ENCODE data around the gene PCDH15. TPM values are rescaled to one million over a fixed set of nuclear protein-coding genes. Genes with fewer than 3 reads are reported as not detected.

PCDH15 gene
- total RNA-seq, 2 experiments from 2014 or later, result not detected

- H3K4me1 Mint-ChIP-seq (ENCODE audit: low read depth), result no peaks in the 10 kb centered on the region
- Histone ChIP-seq H3K9me3 (ENCODE audit: control insufficient read depth in 1 of 2, insufficient read depth in 1 of 2, low read length in 2 of 2) (no peaks in the 10 kb centered on the region), H3K4me1 (ENCODE audit: insufficient read depth, low read length) (no peaks in the 10 kb centered on the region), H3K27ac (ENCODE audit: low read depth in 1 of 2, low read length in 2 of 2) (no peak overlapping the region), H3K27me3 (ENCODE audit: control insufficient read depth in 1 of 2, insufficient read depth in 2 of 2, low read length in 2 of 2) (no peaks in the 10 kb centered on the region), H3K4me3 (ENCODE audit: low read length) (no peak overlapping the region), H3K36me3 (ENCODE audit: insufficient read depth, low read length) (no peaks in the 10 kb centered on the region)
- peaks cover 3% of the 10 kb centered on the region for H3K9me3 Mint-ChIP-seq
- H3K27ac Mint-ChIP-seq, result no peak overlapping the region
- ATAC-seq (ENCODE audit: poor library complexity) (no peak), DNase-seq (no peak)
- intact Hi-C loops (cut with DNase I, micrococcal nuclease), result no loop called here
- H3K4me3 Mint-ChIP-seq, result no peak overlapping the region
- TF ChIP-seq CTCF (IDR thresholded peaks at IDR 0.05), result no peak
- H3K27me3 Mint-ChIP-seq, result no peaks in the 10 kb centered on the region
- CTCF ChIA-PET, result no interaction called here
- no peaks in the 10 kb centered on the region for H3K36me3 Mint-ChIP-seq (ENCODE audit: low read depth)
- POLR2A ChIA-PET, result no interaction called here
Measured at GRCh38 chr10:54282012-54282411, 519.0 kb downstream of the PCDH15 start.

- peaks cover 0 to 13% of the 10 kb centered on the region in 2 experiments for H3K9me3 ChIP-seq (ENCODE audit: control insufficient read depth in 1 of 2, insufficient read depth in 1 of 2, low read length in 2 of 2)
- H3K27me3 ChIP-seq (ENCODE audit: control insufficient read depth in 1 of 2, insufficient read depth in 2 of 2, low read length in 2 of 2), result no peaks in the 10 kb centered on the region
- ATAC-seq (ENCODE audit: poor library complexity) (no peak), DNase-seq (no peak)
- Mint-ChIP-seq H3K4me1 (ENCODE audit: low read depth) (no peaks in the 10 kb centered on the region), H3K27me3 (no peaks in the 10 kb centered on the region), H3K27ac (no peak overlapping the region), H3K9me3 (peaks cover 14% of the 10 kb centered on the region), H3K4me3 (no peak overlapping the region), H3K36me3 (ENCODE audit: low read depth) (no peaks in the 10 kb centered on the region)
- TF ChIP-seq CTCF (IDR thresholded peaks at IDR 0.05), result no peak
- intact Hi-C loops (cut with DNase I, micrococcal nuclease), result no loop called here
- POLR2A ChIA-PET, result no interaction called here
- no peak overlapping the region for H3K4me3 ChIP-seq (ENCODE audit: low read length)
- CTCF ChIA-PET, result no interaction called here
- no peaks in the 10 kb centered on the region for H3K4me1 ChIP-seq (ENCODE audit: insufficient read depth, low read length)
- H3K27ac ChIP-seq (ENCODE audit: low read depth in 1 of 2, low read length in 2 of 2), result no peak overlapping the region
- no peaks in the 10 kb centered on the region for H3K36me3 ChIP-seq (ENCODE audit: insufficient read depth, low read length)
Measured at GRCh38 chr10:54266395-54266794, 534.6 kb downstream of the PCDH15 start.

GRCh38 chr10:54262726-54263125, 538.3 kb downstream of the PCDH15 start:
- Histone ChIP-seq H3K36me3 (ENCODE audit: insufficient read depth, low read length) (no peaks in the 10 kb centered on the region), H3K27ac (ENCODE audit: low read depth in 1 of 2, low read length in 2 of 2) (no peak overlapping the region), H3K4me3 (ENCODE audit: low read length) (no peak overlapping the region), H3K4me1 (ENCODE audit: insufficient read depth, low read length) (no peaks in the 10 kb centered on the region), H3K9me3 (ENCODE audit: control insufficient read depth in 1 of 2, insufficient read depth in 1 of 2, low read length in 2 of 2) (peaks cover 0 to 17% of the 10 kb centered on the region in 2 experiments), H3K27me3 (ENCODE audit: control insufficient read depth in 1 of 2, insufficient read depth in 2 of 2, low read length in 2 of 2) (no peaks in the 10 kb centered on the region)
- intact Hi-C loops (cut with DNase I, micrococcal nuclease), result no loop called here
- Mint-ChIP-seq H3K27ac (no peak overlapping the region), H3K4me3 (no peak overlapping the region), H3K4me1 (ENCODE audit: low read depth) (no peaks in the 10 kb centered on the region), H3K27me3 (no peaks in the 10 kb centered on the region), H3K36me3 (ENCODE audit: low read depth) (no peaks in the 10 kb centered on the region), H3K9me3 (peaks cover 13% of the 10 kb centered on the region)
- ChIA-PET CTCF (no interaction called here), POLR2A (no interaction called here)
- no peak for DNase-seq
- no peak for TF ChIP-seq CTCF (IDR thresholded peaks at IDR 0.05)
- ATAC-seq (ENCODE audit: poor library complexity), result no peak

All from CD4-positive, alpha-beta T cell (primary cell).